GM18505 (cell line): Measurements from ENCODE around the gene SCD5.

ENCODE experiments used
- ATAC-seq: cut with Tn5 transposase; IDR thresholded peaks from one replicate; pipeline ENCODE4 v1.9.1; 2021; ENCODE audit not compliant: unreplicated experiment
- POLR2A ChIP-seq: IDR thresholded peaks from 4 replicates; pipeline ENCODE4 v1.6.1; 2011; ENCODE audit warnings: borderline replicate concordance; ENCODE audit not compliant: insufficient read depth, insufficient read length; ENCODE audit errors: extremely low read depth

SCD5 gene

DNA sequence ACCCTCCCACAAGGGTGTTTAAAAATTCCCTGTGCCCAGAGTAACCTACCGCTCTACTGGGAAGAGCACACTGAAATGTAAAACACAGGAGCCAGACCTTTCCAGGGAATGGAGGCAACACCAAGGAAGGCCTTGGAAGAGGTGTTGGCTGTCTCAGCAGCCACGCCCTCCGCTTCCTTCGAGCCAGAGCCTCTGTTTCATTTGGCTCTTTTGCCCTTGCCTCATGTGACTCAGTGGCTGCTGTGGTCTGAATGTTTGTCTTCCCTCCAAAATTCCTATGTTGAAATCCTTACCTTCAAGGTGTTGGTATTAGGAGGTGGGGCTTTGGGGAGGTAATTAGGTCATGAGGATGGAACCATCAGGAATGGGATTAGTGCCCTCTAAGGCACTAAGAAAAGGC, 11.3 kb downstream of the SCD5 start:
- TF ChIP-seq POLR2A = no peak
- no peak for ATAC-seq

GRCh38 chr4:82786828-82787227, 11.8 kb downstream of the SCD5 start:
- TF ChIP-seq POLR2A = no peak
- ATAC-seq = no peak

GRCh38 chr4:82785611-82786400, 12.8 kb downstream of the SCD5 start:
- TF ChIP-seq POLR2A = no peak
- ATAC-seq = no peak

DNA sequence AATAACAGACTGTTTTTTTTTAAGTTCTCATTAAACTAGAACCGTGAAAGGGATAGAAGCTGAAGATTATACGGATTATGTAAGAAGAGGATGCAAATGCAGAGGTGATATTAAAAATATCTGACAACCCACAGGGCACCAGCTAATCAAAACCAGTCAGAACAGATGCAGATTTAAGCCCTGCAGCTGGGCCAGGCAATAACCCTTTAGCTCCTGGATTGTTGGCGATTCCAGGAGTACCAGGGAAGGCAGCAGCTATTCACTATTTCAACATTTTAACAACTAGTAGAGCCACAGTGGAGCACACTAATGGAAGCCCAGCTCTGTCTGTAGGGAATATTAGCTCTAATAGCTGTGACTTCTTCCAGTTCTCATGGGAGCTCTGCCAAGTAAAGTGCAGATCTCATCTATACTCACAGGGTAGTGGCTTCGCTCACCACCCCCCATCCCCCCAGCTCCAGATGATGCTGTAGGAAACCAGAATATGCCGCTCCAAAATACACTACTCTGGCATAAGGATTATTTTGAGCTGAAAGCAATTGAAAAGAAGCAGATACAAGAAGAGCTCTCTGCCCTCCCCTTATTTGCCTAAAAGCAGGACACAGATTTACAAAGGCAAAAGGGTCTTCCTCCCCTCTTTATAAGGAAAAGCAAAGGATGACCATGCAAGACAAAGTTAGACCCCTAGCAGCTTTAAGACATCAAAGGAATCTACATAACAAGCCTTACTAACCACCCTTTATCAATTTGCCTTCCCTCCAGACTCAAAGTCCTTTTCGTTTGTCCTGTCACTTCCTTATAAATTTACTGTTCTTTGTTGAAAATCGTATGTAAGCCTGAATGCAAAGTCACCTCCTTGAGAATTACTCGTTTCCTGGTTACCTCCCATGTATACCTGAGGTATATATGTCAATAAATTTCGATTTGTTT, 13.7 kb downstream of the SCD5 start:
- TF ChIP-seq POLR2A = no peak
- ATAC-seq = no peak

- ATAC-seq = no peak
These were observed 15.8 kb downstream of the SCD5 start for GRCh38 chr4:82782626-82783345.

DNA sequence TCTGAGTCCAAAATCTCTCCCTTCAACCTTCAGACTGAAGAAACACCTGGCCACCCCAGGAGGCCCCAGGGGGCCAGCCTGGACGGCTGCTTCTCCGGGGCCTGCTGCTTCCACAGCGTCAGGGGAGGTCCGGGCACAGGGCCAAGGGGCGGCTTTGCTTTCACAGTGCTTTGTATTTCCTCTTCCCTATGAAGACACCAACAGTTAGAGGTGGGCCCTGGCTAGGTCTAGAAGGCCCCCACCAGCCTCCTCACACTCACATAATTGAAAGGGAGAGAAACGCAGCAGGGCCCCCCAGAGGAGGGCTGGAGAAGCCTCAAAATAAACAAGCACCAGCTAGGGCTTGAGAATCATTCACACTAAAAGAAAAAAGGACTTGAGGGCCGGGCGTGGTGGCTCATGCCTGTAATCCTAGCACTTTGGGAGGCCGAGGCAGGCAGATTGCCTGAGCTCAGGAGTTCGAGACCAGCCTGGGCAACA, 17.8 kb downstream of the SCD5 start:
- peak; percentile 74 for ATAC-seq
- no peak for TF ChIP-seq POLR2A

More at GRCh38 chr4:82782626-82783345, 15.8 kb downstream of the SCD5 start:
- no peak for TF ChIP-seq POLR2A

- peak; percentile 17 for ATAC-seq
- TF ChIP-seq POLR2A = no peak
These were observed 18.3 kb downstream of the SCD5 start for GRCh38 chr4:82780170-82780751.

DNA sequence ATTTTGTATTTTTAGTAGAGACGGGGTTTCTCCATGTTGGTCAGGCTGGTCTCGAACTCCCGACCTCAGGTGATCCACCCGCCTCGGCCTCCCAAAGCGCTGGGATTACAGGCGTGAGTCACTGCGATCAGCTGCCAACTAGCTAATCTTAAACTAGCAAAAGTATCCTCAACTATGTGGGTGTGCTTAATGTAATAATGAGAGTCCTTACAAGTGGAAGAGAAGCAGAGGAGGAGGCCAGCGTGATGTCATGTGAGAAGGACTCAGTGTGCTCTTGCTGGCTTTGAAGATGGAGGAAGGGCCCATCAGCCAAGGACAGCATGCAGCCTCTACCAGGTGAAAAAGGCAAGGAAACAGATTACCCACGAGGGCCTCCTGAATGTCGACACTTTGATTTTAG, 19.6 kb downstream of the SCD5 start:
- ATAC-seq = no peak
- TF ChIP-seq POLR2A = no peak

DNA sequence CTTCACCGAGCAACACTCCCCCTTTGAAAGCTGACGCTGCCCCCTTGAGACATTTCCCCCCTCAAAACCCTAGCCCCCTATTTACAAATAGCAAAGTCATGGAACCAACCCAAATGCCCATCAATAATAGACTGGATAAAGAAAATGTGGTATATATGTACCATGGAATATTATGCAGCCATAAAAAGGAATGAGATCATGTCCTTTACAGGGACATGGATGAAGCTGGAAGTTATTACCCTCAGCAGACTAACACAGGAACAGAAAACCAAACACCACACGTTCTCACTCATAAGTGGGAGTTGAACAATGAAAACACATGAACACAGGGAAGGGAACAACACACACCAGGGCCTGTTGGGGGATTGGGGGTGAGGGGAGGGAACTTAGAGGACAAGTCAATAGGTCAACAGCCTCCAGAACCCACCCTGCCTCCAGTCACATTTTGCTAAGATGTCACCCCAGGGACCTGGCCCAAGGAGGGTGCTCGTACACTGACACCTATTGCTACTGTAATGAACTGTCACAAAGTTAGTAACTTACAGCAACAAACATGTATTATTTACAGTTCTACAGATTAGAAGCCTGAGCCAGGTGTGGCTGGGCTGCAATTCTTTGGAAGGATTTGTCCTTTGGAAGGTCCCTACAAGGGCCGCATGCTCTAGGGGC, 20.6 kb downstream of the SCD5 start:
- no peak for TF ChIP-seq POLR2A
- no peak for ATAC-seq

DNA sequence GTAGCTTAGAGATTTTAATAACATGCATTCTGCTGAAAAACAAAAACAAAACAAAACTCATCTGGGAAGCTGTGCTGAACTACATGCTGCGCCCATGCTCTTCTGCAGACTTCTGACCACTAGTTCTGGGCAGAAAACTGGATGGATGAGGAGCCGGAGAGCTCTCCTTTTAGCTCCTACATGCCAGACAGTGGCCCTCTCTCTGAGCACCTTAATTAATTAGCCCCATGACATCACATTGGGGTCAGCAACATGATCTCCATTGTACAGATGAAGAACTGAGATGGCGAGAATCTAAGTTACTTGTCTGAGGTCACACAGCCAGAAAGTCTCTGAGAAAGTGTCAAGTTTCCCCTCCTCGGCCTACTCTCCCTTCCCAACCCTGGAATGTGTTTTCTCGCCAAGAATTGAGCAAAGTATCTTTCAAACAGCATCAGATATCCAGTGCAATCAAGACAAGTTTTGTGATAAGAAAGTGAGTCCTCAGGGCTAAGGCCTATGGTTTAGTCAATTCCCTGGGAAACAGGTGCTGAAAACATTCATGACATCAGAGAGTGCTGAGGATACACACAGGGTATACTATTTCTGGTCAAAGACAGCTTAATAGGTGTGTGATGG, 21.6 kb downstream of the SCD5 start:
- no peak for TF ChIP-seq POLR2A
- no peak for ATAC-seq

GRCh38 chr4:82775243-82775642, 23.4 kb downstream of the SCD5 start:
- ATAC-seq = no peak

GRCh38 chr4:82774711-82775171, 23.9 kb downstream of the SCD5 start:
- ATAC-seq = no peak
- no peak for TF ChIP-seq POLR2A

More at GRCh38 chr4:82775243-82775642, 23.4 kb downstream of the SCD5 start:
- no peak for TF ChIP-seq POLR2A

GRCh38 chr4:82773057-82773456, 25.5 kb downstream of the SCD5 start:
- no peak for TF ChIP-seq POLR2A
- ATAC-seq = no peak
